Neural cell (in vitro differentiated cells): ENCODE data around the gene PCED1B. TPM values are rescaled to one million over a fixed set of nuclear protein-coding genes. Genes with fewer than 3 reads are reported as not detected.

Experiments
- H2AFZ ChIP-seq: fragments of 200-600, 300-800 bp; sonication (generic), shearing (Covaris generic); 2 replicates; pipeline ENCODE4 v1.6.0; 2014; ENCODE audit warnings: low read depth, mild to moderate bottlenecking, antibody characterized with exemption, low read length, moderate library complexity
- H3F3A ChIP-seq: fragments of 200-600 bp; shearing (Covaris generic); 2 replicates; pipeline ENCODE4 v1.6.1; 2016; ENCODE audit warnings: mild to moderate bottlenecking, moderate library complexity, mixed read lengths, antibody characterized with exemption, low read length; ENCODE audit not compliant: insufficient read depth, poor library complexity, severe bottlenecking
- H3K27ac ChIP-seq: fragments of 200-600, 300-800 bp; sonication (generic), shearing (Covaris generic); 2 replicates; pipeline ENCODE4 v1.5.1; 2014; ENCODE audit warnings: mild to moderate bottlenecking, low read length, moderate library complexity
- H3K27me3 ChIP-seq: fragments of 300-800, 200-600 bp; sonication (generic), shearing (Covaris generic); 2 replicates; pipeline ENCODE4 v1.6.0; 2014; ENCODE audit warnings: mild to moderate bottlenecking, low read depth, low read length, moderate library complexity; ENCODE audit not compliant: insufficient read depth
- H3K36me3 ChIP-seq: fragments of 300-800, 200-600 bp; sonication (generic), shearing (Covaris generic); 2 replicates; pipeline ENCODE4 v1.5.1; 2014; ENCODE audit warnings: mild to moderate bottlenecking, antibody characterized with exemption, low read length, moderate library complexity; ENCODE audit not compliant: insufficient read depth
- H3K4me2 ChIP-seq: fragments of 300-800, 200-600 bp; sonication (generic), shearing (Covaris generic); 2 replicates; pipeline ENCODE4 v1.6.0; 2014; ENCODE audit warnings: mild to moderate bottlenecking, low read length
- H3K4me3 ChIP-seq: fragments of 300-800, 200-600 bp; sonication (generic), shearing (Covaris generic); 2 replicates; pipeline ENCODE4 v1.5.1; 2014; ENCODE audit warnings: mild to moderate bottlenecking, low read length, moderate library complexity
- H3K79me2 ChIP-seq: fragments of 200-600 bp; shearing (Covaris generic); replicated peaks from 2 replicates; pipeline ENCODE4 v1.6.0; 2014; ENCODE audit warnings: mild to moderate bottlenecking, low read length, moderate library complexity; ENCODE audit not compliant: insufficient read depth
- H3K9ac ChIP-seq: fragments of 300-800, 200-600 bp; sonication (generic), shearing (Covaris generic); 2 replicates; pipeline ENCODE4 v1.6.1; 2016; ENCODE audit warnings: mild to moderate bottlenecking, low read length, mixed read lengths
- H3K9me2 ChIP-seq: fragments of 200-600 bp; shearing (Covaris generic); 2 replicates; pipeline ENCODE4 v1.6.1; 2016; ENCODE audit warnings: mild to moderate bottlenecking, low read length, mixed read lengths; ENCODE audit not compliant: insufficient read depth
- H3K9me3 ChIP-seq: fragments of 200-600, 300-800 bp; sonication (generic), shearing (Covaris generic); 2 replicates; pipeline ENCODE4 v1.6.1; 2016; ENCODE audit warnings: mild to moderate bottlenecking, mixed run types, low read length, moderate library complexity, mixed read lengths
- H4K20me1 ChIP-seq: fragments of 200-600 bp; shearing (Covaris generic); 2 replicates; pipeline ENCODE4 v1.6.1; 2016; ENCODE audit warnings: mild to moderate bottlenecking, mixed run types; ENCODE audit not compliant: insufficient read depth
- EP300 ChIP-seq: fragments of 450-650 bp; conservative IDR thresholded peaks from 2 replicates; pipeline ENCODE4 v1.6.1; 2014; ENCODE audit warnings: antibody characterized with exemption, mild to moderate bottlenecking, moderate library complexity; ENCODE audit not compliant: poor library complexity, severe bottlenecking
- EZH2 ChIP-seq: fragments of 200-600, 300-800 bp; shearing (Covaris generic), sonication (generic); IDR thresholded peaks from 2 replicates; pipeline ENCODE4 v1.6.1; 2014; ENCODE audit warnings: antibody characterized with exemption, low read length, borderline replicate concordance, mild to moderate bottlenecking; ENCODE audit not compliant: insufficient read depth, poor library complexity, severe bottlenecking
- MXI1 ChIP-seq: fragments of 450-650 bp; conservative IDR thresholded peaks from 2 replicates; pipeline ENCODE4 v1.6.1; 2014; ENCODE audit warnings: antibody characterized with exemption, mild to moderate bottlenecking; ENCODE audit not compliant: poor library complexity, severe bottlenecking
- POLR2AphosphoS5 ChIP-seq: IDR thresholded peaks from 2 replicates; pipeline ENCODE4 v1.6.1; 2012
- RAD21 ChIP-seq: fragments of 450-650 bp; conservative IDR thresholded peaks from 2 replicates; pipeline ENCODE4 v1.6.1; 2014; ENCODE audit warnings: antibody characterized with exemption, mild to moderate bottlenecking, moderate library complexity
- SMC3 ChIP-seq: fragments of 450-650 bp; conservative IDR thresholded peaks from 2 replicates; pipeline ENCODE4 v1.6.1; 2014; ENCODE audit warnings: antibody characterized with exemption, mild to moderate bottlenecking, moderate library complexity; ENCODE audit not compliant: poor library complexity
- TAF1 ChIP-seq: IDR thresholded peaks from 2 replicates; pipeline ENCODE4 v1.6.1; 2012; ENCODE audit warnings: low read depth
- polyA plus RNA-seq: library from polyadenylated mRNA; depleted of rRNA; stranded (reverse); fragments of >200 nt; gene quantifications from 2 replicates; pipeline ENCODE4 v1.2.3, GENCODE V29; 2014
- TF ChIP-seq, protein P1 (sequence below): IDR thresholded peaks from 2 replicates; pipeline ENCODE4 v1.6.1; 2012; ENCODE audit warnings: borderline replicate concordance
- TF ChIP-seq, protein P2 (sequence below): fragments of 450-650 bp; IDR thresholded peaks from 2 replicates; pipeline ENCODE4 v1.5.1; 2014; ENCODE audit warnings: antibody characterized with exemption, mild to moderate bottlenecking, moderate library complexity; ENCODE audit not compliant: poor library complexity, severe bottlenecking

The PCED1B gene
- polyA plus RNA-seq, 1 donor from 2014 or later, result not detected

DNA sequence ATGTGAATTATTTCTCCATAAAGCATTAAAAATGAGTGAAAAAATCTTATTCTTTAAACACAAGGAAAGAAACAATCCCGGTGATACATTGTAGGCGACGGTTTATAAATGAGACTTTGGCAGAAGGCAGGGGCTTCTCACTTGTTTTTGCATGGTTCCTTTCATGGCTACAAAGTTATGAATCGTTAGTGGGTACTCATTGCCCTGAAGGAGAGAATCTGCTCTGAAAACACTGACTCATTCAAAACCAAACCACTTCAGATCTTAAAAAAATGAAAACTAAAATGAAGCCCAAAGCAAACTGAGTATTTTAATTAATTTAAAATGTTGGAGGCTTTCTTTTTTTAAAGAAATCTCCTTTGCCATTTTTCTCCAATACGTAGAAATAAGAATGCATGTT, 41.7 kb downstream of the PCED1B start:
- no peak for TF ChIP-seq EZH2
- no peak for TF ChIP-seq EP300
- no peak for TF ChIP-seq MXI1
- TF ChIP-seq TAF1, result no peak
- TF ChIP-seq SMC3, result no peak
- TF ChIP-seq, protein P1, sequence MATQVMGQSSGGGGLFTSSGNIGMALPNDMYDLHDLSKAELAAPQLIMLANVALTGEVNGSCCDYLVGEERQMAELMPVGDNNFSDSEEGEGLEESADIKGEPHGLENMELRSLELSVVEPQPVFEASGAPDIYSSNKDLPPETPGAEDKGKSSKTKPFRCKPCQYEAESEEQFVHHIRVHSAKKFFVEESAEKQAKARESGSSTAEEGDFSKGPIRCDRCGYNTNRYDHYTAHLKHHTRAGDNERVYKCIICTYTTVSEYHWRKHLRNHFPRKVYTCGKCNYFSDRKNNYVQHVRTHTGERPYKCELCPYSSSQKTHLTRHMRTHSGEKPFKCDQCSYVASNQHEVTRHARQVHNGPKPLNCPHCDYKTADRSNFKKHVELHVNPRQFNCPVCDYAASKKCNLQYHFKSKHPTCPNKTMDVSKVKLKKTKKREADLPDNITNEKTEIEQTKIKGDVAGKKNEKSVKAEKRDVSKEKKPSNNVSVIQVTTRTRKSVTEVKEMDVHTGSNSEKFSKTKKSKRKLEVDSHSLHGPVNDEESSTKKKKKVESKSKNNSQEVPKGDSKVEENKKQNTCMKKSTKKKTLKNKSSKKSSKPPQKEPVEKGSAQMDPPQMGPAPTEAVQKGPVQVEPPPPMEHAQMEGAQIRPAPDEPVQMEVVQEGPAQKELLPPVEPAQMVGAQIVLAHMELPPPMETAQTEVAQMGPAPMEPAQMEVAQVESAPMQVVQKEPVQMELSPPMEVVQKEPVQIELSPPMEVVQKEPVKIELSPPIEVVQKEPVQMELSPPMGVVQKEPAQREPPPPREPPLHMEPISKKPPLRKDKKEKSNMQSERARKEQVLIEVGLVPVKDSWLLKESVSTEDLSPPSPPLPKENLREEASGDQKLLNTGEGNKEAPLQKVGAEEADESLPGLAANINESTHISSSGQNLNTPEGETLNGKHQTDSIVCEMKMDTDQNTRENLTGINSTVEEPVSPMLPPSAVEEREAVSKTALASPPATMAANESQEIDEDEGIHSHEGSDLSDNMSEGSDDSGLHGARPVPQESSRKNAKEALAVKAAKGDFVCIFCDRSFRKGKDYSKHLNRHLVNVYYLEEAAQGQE, result no peak
- TF ChIP-seq POLR2AphosphoS5, result no peak
- TF ChIP-seq, protein P2, sequence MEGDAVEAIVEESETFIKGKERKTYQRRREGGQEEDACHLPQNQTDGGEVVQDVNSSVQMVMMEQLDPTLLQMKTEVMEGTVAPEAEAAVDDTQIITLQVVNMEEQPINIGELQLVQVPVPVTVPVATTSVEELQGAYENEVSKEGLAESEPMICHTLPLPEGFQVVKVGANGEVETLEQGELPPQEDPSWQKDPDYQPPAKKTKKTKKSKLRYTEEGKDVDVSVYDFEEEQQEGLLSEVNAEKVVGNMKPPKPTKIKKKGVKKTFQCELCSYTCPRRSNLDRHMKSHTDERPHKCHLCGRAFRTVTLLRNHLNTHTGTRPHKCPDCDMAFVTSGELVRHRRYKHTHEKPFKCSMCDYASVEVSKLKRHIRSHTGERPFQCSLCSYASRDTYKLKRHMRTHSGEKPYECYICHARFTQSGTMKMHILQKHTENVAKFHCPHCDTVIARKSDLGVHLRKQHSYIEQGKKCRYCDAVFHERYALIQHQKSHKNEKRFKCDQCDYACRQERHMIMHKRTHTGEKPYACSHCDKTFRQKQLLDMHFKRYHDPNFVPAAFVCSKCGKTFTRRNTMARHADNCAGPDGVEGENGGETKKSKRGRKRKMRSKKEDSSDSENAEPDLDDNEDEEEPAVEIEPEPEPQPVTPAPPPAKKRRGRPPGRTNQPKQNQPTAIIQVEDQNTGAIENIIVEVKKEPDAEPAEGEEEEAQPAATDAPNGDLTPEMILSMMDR, result no peak
- no peak for TF ChIP-seq RAD21
- Histone ChIP-seq H3K4me2 (no peak overlapping the region), H3K79me2 (no peaks in the 10 kb centered on the region), H4K20me1 (no peaks in the 10 kb centered on the region), H3F3A (no peaks in the 10 kb centered on the region), H2AFZ (no peak overlapping the region), H3K36me3 (no peaks in the 10 kb centered on the region), H3K9me2 (no peaks in the 10 kb centered on the region), H3K9ac (no peak overlapping the region), H3K4me3 (no peak overlapping the region), H3K27ac (no peak overlapping the region), H3K27me3 (no peaks in the 10 kb centered on the region), H3K9me3 (no peaks in the 10 kb centered on the region)

DNA sequence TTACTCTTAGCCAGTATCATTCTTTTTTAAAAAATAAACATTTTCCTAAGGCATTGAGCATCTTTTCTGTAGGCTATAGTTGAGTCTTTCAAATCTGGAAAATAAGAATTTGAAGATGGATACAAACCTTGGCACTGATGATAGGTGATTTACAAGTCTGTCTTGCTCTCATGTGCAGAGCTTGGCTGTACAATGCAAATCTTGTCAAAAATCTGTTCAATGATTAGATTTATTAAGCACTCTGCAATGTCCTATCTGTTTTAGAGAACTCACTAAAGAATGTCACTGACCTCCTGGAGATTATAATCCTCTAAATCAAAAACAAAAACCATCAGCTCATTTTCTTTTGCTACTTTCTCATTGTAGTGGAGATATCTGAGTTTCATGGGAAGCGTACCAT, 43.2 kb downstream of the PCED1B start:
- Histone ChIP-seq H3K9me2 (no peaks in the 10 kb centered on the region), H3K36me3 (no peaks in the 10 kb centered on the region), H3K79me2 (no peaks in the 10 kb centered on the region), H4K20me1 (no peaks in the 10 kb centered on the region), H3K4me2 (no peak overlapping the region), H3K27ac (no peak overlapping the region), H3K9ac (no peak overlapping the region), H3F3A (no peaks in the 10 kb centered on the region), H3K9me3 (no peaks in the 10 kb centered on the region), H3K27me3 (no peaks in the 10 kb centered on the region), H3K4me3 (no peak overlapping the region), H2AFZ (no peak overlapping the region)
- TF ChIP-seq TAF1 (no peak), POLR2AphosphoS5 (no peak), SMC3 (no peak), MXI1 (no peak), RAD21 (no peak)

DNA sequence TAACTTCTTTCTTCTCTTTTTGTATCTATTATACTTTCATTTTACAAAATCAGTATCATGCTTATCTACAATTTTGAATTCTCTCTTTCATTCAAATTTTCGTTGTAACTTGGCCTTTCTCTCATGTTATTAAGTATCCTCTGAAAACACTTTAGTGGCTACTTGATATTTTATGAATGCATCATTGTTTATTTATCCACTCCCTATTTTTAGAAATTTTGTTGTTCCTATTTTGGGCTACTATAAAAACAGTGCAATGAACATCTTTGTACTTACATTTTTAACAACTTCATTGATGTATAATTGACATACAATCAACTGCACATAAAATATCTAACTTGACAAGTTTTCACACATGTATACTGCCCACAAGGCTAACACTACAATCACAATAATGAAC, 44.3 kb downstream of the PCED1B start:
- no peak for TF ChIP-seq EP300
- no peak for TF ChIP-seq MXI1
- no peak for TF ChIP-seq POLR2AphosphoS5
- TF ChIP-seq EZH2, result no peak
- TF ChIP-seq, protein P1, result no peak
- no peak overlapping the region for H3K4me2 ChIP-seq
- no peak overlapping the region for H3K4me3 ChIP-seq
- H3K79me2 ChIP-seq, result no peaks in the 10 kb centered on the region
- H3K9me3 ChIP-seq, result no peaks in the 10 kb centered on the region
- H3K9ac ChIP-seq, result no peak overlapping the region
- no peaks in the 10 kb centered on the region for H4K20me1 ChIP-seq
- no peaks in the 10 kb centered on the region for H3F3A ChIP-seq
- H3K27me3 ChIP-seq, result no peaks in the 10 kb centered on the region
- H2AFZ ChIP-seq, result no peak overlapping the region
- H3K36me3 ChIP-seq, result no peaks in the 10 kb centered on the region
- no peaks in the 10 kb centered on the region for H3K9me2 ChIP-seq
- H3K27ac ChIP-seq, result no peak overlapping the region
